ENCODE data around the gene PMCH.
"Not testable (repeated sequence)": the region's sequence is repeated elsewhere in the genome, so short reads cannot be mapped to it uniquely, and the experiment has no call there.

PMCH gene, protein sequence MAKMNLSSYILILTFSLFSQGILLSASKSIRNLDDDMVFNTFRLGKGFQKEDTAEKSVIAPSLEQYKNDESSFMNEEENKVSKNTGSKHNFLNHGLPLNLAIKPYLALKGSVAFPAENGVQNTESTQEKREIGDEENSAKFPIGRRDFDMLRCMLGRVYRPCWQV

DNA sequence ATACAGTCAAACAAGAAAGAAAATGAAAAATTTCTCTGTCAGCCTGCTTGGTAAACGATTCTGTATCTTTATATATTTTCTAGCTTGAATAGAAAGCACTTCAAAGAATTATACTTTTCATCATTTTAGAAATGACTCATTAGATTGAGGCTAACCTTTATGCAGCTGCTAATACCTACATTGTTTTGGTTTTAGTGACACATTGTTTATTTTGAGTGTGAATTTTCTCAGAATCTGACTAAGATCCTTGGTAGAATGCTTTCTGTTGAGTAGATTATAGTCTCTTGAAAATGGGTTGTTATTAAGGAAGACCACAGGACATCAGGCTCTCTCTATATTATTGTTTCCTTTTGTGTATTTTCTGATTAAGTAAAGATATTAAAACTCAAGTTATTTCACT, at the start of gene PMCH:
TSS of gene PMCH (minus strand) at position 45 of the 400 bp plus-strand sequence. CDS start 63 bp downstream, outside the sequence.
- Histone ChIP-seq H3K9me3 (ENCODE audit: control insufficient read depth, insufficient read depth, low read length) (no peaks in the 10 kb centered on the region), H3K27ac (ENCODE audit: low read length) (no peak within 1 kb of the TSS), H3K4me1 (ENCODE audit: control insufficient read depth, insufficient read depth, low read length) (no peaks in the 10 kb centered on the region), H3K27me3 (ENCODE audit: control insufficient read depth, insufficient read depth, low read length) (no peaks in the 10 kb centered on the region), H3K36me3 (ENCODE audit: control insufficient read depth, insufficient read depth, low read length) (no peaks in the 10 kb centered on the region), H3K4me3 (ENCODE audit: low read length) (no peak within 1 kb of the TSS)
- no peak for DNase-seq (ENCODE audit: low read depth, low spot score)
- no CpG with 5 or more reads among the region's 1 CpG for WGBS (ENCODE audit: insufficient coverage, insufficient read length)

DNA sequence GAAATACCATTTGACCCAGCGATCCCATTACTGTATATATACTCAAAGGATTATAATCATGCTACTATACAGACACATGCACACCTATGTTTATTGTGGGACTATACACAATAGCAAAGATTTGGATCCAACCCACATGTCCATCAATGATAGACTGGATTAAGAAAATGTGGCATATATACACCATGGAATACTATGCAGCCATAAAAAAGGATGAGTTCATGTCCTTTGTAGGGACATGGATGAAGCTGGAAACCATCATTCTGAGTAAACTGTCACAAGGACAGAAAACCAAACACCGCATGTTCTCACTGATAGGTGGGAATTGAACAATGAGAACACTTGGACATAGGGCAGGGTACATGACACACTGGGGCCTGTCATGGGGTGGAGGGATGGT, 43.2 kb upstream of the PMCH start:
- WGBS (ENCODE audit: insufficient coverage, insufficient read length), result no CpG with 5 or more reads among the region's 2 CpGs
- DNase-seq (ENCODE audit: low read depth, low spot score); H3K27ac ChIP-seq (ENCODE audit: low read length); H3K4me1 ChIP-seq (ENCODE audit: control insufficient read depth, insufficient read depth, low read length); H3K27me3 ChIP-seq (ENCODE audit: control insufficient read depth, insufficient read depth, low read length); H3K4me3 ChIP-seq (ENCODE audit: low read length); H3K36me3 ChIP-seq (ENCODE audit: control insufficient read depth, insufficient read depth, low read length); H3K9me3 ChIP-seq (ENCODE audit: control insufficient read depth, insufficient read depth, low read length): not testable (repeated sequence)

DNA sequence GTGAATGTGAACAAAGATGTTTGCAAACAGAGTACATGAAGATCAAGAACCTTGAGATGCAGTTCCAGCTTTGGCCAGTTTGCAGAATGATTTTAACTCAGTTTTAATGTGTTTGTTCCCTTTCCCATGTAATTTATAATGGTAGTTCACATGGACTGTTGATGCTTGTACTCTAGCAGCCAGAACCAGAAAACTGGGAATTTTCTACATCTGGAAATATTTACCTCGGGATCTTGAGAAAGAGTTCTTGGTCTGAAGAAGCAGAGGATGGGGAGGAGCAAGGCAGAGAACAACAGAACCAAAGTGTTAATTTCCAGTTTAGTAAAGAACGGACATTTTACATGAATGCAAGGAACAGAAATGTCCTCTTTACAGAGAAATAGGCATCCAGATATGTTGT, 37.0 kb upstream of the PMCH start:
- no peak overlapping the region for H3K4me3 ChIP-seq (ENCODE audit: low read length)
- H3K9me3 ChIP-seq (ENCODE audit: control insufficient read depth, insufficient read depth, low read length), result no peaks in the 10 kb centered on the region
- DNase-seq (ENCODE audit: low read depth, low spot score), result no peak
- no peak overlapping the region for H3K27ac ChIP-seq (ENCODE audit: low read length)
- H3K36me3 ChIP-seq (ENCODE audit: control insufficient read depth, insufficient read depth, low read length), result no peaks in the 10 kb centered on the region
- no peaks in the 10 kb centered on the region for H3K4me1 ChIP-seq (ENCODE audit: control insufficient read depth, insufficient read depth, low read length)
- no peaks in the 10 kb centered on the region for H3K27me3 ChIP-seq (ENCODE audit: control insufficient read depth, insufficient read depth, low read length)
- no CpG with 5 or more reads among the region's 2 CpGs for WGBS (ENCODE audit: insufficient coverage, insufficient read length)

DNA sequence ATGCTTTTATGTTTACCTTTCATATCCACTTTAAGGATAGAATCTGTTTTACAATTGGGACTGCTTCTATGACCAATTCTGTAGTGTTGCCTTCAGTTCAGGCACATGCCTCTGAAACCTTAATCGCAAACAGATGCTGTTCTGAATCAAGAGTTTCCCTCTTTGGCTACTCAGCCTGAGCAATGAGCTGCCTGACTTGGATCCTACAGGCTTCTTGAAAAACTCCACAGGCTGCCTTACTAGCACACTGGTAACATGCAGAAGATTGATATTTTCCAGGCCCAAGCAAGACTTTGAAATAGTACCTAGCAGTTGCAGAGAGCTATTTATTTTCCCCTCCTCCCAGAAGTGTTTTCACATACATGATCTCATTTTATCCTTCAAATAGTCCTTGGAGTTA, 34.8 kb upstream of the PMCH start:
- no peak overlapping the region for H3K4me3 ChIP-seq (ENCODE audit: low read length)
- DNase-seq (ENCODE audit: low read depth, low spot score), result no peak
- no CpG with 5 or more reads among the region's 1 CpG for WGBS (ENCODE audit: insufficient coverage, insufficient read length)
- no peak overlapping the region for H3K27ac ChIP-seq (ENCODE audit: low read length)
- no peaks in the 10 kb centered on the region for H3K27me3 ChIP-seq (ENCODE audit: control insufficient read depth, insufficient read depth, low read length)
- H3K4me1 ChIP-seq (ENCODE audit: control insufficient read depth, insufficient read depth, low read length), result no peaks in the 10 kb centered on the region
- H3K36me3 ChIP-seq (ENCODE audit: control insufficient read depth, insufficient read depth, low read length), result no peaks in the 10 kb centered on the region
- no peaks in the 10 kb centered on the region for H3K9me3 ChIP-seq (ENCODE audit: control insufficient read depth, insufficient read depth, low read length)

DNA sequence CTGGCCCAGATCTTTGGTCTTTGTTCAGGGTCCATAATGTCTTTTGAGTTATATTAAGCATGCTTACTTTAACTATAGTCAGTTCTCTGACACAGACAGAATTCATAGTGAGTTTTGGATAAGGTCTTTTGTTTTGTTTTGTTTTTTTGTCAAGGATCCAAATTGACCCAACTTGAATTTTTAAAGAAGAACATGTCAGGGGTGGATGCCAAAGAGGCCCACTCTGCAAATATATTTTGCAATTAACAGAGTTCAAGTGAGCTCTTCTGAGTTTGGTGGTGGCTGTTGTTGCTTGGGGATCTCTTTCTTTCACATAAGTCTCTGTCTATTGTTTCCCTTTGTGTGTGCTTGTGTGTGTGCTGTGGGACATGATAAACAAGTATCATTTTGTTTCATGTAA, 34.4 kb upstream of the PMCH start:
- Histone ChIP-seq H3K27me3 (ENCODE audit: control insufficient read depth, insufficient read depth, low read length) (no peaks in the 10 kb centered on the region), H3K27ac (ENCODE audit: low read length) (no peak overlapping the region), H3K36me3 (ENCODE audit: control insufficient read depth, insufficient read depth, low read length) (no peaks in the 10 kb centered on the region), H3K4me3 (ENCODE audit: low read length) (no peak overlapping the region), H3K9me3 (ENCODE audit: control insufficient read depth, insufficient read depth, low read length) (no peaks in the 10 kb centered on the region), H3K4me1 (ENCODE audit: control insufficient read depth, insufficient read depth, low read length) (no peaks in the 10 kb centered on the region)
- DNase-seq (ENCODE audit: low read depth, low spot score), result no peak

DNA sequence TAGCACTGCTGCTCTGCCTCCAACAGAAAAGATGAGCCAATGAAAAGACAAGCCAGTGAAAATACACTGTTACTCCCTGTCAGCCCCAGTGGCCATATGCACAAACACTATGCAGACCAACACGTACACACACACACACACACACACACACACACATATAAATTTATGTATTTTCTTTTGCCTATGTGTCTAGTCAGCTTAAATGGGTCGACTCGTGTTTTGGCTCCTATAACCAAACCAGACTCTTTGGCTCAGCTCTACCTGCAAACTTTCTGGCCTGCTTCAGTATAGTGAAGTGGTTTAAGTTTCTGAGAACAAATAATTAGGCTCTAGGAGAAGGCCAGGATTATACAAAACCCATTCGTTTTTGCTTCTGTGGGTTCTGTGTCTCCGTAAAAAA, 30.3 kb upstream of the PMCH start:
- no peaks in the 10 kb centered on the region for H3K4me1 ChIP-seq (ENCODE audit: control insufficient read depth, insufficient read depth, low read length)
- no peak overlapping the region for H3K27ac ChIP-seq (ENCODE audit: low read length)
- no peaks in the 10 kb centered on the region for H3K9me3 ChIP-seq (ENCODE audit: control insufficient read depth, insufficient read depth, low read length)
- H3K27me3 ChIP-seq (ENCODE audit: control insufficient read depth, insufficient read depth, low read length), result no peaks in the 10 kb centered on the region
- no peak overlapping the region for H3K4me3 ChIP-seq (ENCODE audit: low read length)
- H3K36me3 ChIP-seq (ENCODE audit: control insufficient read depth, insufficient read depth, low read length), result no peaks in the 10 kb centered on the region
- DNase-seq (ENCODE audit: low read depth, low spot score), result no peak
- WGBS (ENCODE audit: insufficient coverage, insufficient read length), result no CpG with 5 or more reads among the region's 5 CpGs

DNA sequence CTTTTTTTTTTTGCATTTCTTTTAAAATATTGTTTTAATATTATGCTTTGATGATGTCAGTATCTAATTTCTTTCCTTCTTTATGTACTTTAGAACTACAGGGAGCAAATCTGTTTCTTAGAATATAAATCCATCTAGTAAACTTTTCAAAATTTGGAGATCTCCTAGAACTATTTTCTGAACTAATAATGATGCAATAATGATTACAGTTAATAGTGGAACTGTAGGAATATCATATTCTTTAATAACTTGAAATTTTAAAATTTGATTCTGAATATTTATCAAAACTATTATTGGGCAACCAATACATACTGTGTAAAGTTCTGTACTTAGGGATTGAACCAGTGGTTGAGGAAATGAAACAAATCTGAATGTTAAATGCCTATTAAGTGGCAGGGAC, 23.1 kb upstream of the PMCH start:
- H3K27ac ChIP-seq (ENCODE audit: low read length), result no peak overlapping the region
- no peaks in the 10 kb centered on the region for H3K9me3 ChIP-seq (ENCODE audit: control insufficient read depth, insufficient read depth, low read length)
- no peaks in the 10 kb centered on the region for H3K36me3 ChIP-seq (ENCODE audit: control insufficient read depth, insufficient read depth, low read length)
- H3K4me3 ChIP-seq (ENCODE audit: low read length), result no peak overlapping the region
- H3K4me1 ChIP-seq (ENCODE audit: control insufficient read depth, insufficient read depth, low read length), result no peaks in the 10 kb centered on the region
- DNase-seq (ENCODE audit: low read depth, low spot score), result no peak
- H3K27me3 ChIP-seq (ENCODE audit: control insufficient read depth, insufficient read depth, low read length), result no peaks in the 10 kb centered on the region

DNA sequence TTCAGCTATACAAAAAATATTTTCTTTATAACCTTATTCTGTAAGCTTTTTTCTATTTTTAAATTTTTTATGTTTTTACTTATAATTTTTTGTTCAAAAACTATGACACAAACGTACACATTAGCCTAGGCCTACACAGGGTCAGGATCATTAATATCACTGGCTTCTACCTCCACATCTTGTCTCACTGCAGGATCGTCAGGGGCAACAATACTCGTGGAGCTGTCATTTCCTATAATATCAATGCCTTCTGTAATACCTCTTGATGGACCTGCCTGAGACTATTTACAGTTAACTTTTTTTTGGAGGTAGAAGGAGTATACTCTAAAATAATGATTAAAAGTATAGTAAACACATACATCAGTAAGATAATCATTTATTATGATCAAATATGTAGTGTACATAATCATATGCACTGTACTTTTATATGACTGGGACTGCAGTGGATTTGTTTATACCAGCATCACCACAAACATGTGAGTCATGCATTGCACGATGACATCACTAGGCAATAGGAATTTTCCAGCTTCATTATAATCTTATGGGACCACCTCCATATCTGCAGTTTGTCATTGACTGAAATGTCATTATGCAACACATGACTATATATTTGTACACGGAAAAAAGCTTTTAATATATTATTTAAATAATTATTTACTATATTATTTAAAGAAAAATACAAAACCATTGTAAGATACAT, 18.5 kb upstream of the PMCH start:
- no peak overlapping the region for H3K27ac ChIP-seq (ENCODE audit: low read length)
- no peak overlapping the region for H3K4me3 ChIP-seq (ENCODE audit: low read length)
- H3K4me1 ChIP-seq (ENCODE audit: control insufficient read depth, insufficient read depth, low read length), result no peaks in the 10 kb centered on the region
- WGBS (ENCODE audit: insufficient coverage, insufficient read length), result no CpG with 5 or more reads among the region's 5 CpGs
- H3K27me3 ChIP-seq (ENCODE audit: control insufficient read depth, insufficient read depth, low read length), result no peaks in the 10 kb centered on the region
- no peaks in the 10 kb centered on the region for H3K9me3 ChIP-seq (ENCODE audit: control insufficient read depth, insufficient read depth, low read length)
- DNase-seq (ENCODE audit: low read depth, low spot score), result no peak
- no peaks in the 10 kb centered on the region for H3K36me3 ChIP-seq (ENCODE audit: control insufficient read depth, insufficient read depth, low read length)

DNA sequence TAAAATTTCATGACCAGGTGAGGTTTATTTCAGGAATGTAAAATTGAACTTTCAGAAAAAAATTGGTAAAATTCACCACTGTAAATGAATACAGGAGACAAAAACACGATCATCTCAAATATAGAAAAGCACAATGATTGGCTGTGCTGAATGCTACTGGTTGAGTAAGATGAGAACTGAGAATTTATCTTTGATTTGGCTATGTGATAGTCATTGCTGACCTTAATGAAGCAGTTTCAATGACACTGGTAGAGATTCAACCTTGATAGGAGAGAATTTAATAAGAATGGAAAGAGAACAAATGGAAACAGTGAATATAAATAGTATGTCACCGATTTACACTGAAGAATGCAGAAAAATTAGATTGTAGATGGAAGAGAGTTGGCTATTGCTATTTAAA, 6.4 kb upstream of the PMCH start:
- Histone ChIP-seq H3K4me3 (ENCODE audit: low read length) (no peak overlapping the region), H3K27ac (ENCODE audit: low read length) (no peak overlapping the region), H3K9me3 (ENCODE audit: control insufficient read depth, insufficient read depth, low read length) (0 out of 2 replicates have a peak, but pooled peaks cover 1% of the 10 kb centered on the region), H3K36me3 (ENCODE audit: control insufficient read depth, insufficient read depth, low read length) (no peaks in the 10 kb centered on the region), H3K4me1 (ENCODE audit: control insufficient read depth, insufficient read depth, low read length) (no peaks in the 10 kb centered on the region), H3K27me3 (ENCODE audit: control insufficient read depth, insufficient read depth, low read length) (no peaks in the 10 kb centered on the region)
- DNase-seq (ENCODE audit: low read depth, low spot score), result no peak
- WGBS (ENCODE audit: insufficient coverage, insufficient read length), result 100% methylated on average over 1 of the region's 2 CpGs

DNA sequence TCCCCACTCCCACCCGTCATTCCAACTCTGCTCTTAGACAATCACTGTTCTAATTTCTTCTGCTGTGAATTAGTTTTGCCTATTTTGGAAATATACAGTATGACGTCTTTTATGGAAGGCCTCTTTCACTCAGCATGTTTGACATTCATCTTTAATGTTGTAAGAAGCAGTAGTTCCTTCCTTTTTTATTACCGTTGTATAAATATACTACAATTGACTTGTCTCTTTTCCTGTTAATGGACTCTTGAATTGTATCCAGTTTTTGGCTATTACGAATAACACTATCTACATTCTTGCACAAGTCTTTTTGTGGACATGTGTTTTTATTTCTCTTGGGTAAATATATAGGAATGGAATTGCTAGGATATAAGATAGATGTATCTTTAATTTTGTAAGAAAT, 4.9 kb upstream of the PMCH start:
- Histone ChIP-seq H3K27me3 (ENCODE audit: control insufficient read depth, insufficient read depth, low read length) (no peaks in the 10 kb centered on the region), H3K4me3 (ENCODE audit: low read length) (no peak overlapping the region), H3K4me1 (ENCODE audit: control insufficient read depth, insufficient read depth, low read length) (no peaks in the 10 kb centered on the region), H3K36me3 (ENCODE audit: control insufficient read depth, insufficient read depth, low read length) (no peaks in the 10 kb centered on the region), H3K27ac (ENCODE audit: low read length) (no peak overlapping the region), H3K9me3 (ENCODE audit: control insufficient read depth, insufficient read depth, low read length) (0 out of 2 replicates have a peak, but pooled peaks cover 1% of the 10 kb centered on the region)
- no CpG with 5 or more reads among the region's 4 CpGs for WGBS (ENCODE audit: insufficient coverage, insufficient read length)
- no peak for DNase-seq (ENCODE audit: low read depth, low spot score)

DNA sequence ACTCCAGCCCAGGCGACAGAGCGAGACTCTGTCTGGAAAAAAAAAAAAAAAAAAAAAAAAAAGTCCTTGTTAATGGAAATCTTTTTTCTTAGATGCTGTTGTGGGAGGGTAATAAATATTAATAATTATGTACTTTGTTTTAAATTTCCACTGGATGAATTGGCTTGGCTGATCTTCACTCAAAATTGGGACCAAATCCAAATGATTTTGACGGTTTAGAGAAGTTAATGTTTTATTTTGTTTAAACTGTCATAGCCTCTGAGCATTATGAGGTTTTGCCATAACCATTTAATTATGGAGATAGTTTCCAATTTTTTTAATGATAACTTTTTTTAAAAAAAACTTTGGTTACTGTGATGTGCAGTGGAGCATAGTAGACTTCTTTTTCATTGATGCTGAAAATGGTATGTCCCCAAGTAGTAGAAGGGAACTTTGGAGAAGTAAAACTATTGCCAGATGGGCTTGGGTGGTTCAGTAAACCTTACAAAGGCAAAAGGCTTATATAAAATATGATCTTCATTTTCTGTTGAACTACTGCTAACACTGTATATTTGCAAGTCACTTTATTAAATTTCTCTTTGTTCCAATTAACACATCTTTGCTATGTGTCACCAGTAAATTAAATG, 3.9 kb upstream of the PMCH start:
- Histone ChIP-seq H3K27me3 (ENCODE audit: control insufficient read depth, insufficient read depth, low read length) (no peaks in the 10 kb centered on the region), H3K36me3 (ENCODE audit: control insufficient read depth, insufficient read depth, low read length) (no peaks in the 10 kb centered on the region), H3K9me3 (ENCODE audit: control insufficient read depth, insufficient read depth, low read length) (no peaks in the 10 kb centered on the region), H3K4me1 (ENCODE audit: control insufficient read depth, insufficient read depth, low read length) (no peaks in the 10 kb centered on the region), H3K4me3 (ENCODE audit: low read length) (no peak overlapping the region), H3K27ac (ENCODE audit: low read length) (no peak overlapping the region)
- no peak for DNase-seq (ENCODE audit: low read depth, low spot score)
- WGBS (ENCODE audit: insufficient coverage, insufficient read length), result no CpG with 5 or more reads among the region's 3 CpGs
